ENCODE measurements around the gene LDLRAD4.

LDLRAD4 gene

DNA sequence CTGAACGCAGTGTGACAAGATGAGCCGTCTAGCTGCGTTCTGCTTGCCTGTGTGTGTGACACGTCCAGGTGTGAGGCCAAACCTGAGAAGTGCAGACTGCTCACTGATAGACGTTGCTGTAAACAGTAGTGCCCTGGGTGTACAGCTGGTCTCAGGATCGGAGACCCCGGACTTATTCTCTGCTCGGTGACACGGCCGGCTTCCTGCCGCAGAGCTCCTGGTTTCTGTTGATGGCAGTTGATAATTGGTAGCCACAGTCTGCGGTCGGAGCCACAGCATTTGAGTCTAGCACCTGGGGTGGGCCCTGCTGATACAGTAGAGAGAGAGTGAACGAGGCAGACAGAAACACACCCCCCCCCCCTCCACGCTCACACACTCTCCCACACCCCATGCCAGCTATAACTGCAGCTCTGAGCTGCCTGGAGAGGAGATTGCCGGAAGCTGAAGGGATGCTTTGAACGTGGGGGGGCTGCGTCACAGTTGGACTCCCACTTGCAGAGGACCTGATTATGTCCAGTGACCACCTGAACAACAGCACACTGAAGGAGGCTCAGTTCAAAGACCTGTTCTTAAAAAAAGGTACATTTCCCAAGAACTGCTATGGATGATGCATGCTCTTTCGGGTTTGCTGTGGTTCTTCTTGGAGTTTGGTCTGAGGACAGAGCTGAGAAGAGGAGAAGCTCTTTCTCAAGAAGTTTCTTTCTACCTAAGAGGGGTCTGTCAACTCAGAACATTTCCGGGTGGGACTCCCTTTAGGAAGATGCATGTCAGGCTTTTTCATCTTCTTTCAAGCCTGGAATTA lies 393.8 kb downstream of the LDLRAD4 start:
- H3K4me2 ChIP-seq (ENCODE audit: insufficient read depth, low read length) = peak overlapping the region; percentile 80
- peak; percentile 76 for ATAC-seq (ENCODE audit: insufficient read depth, low read depth)
- H3K27me3 ChIP-seq (ENCODE audit: insufficient read depth, low read length, poor library complexity) = no peaks in the 10 kb centered on the region
- TF ChIP-seq EZH2 (IDR thresholded peaks at IDR 0.05; ENCODE audit: borderline replicate concordance, low read depth, low read length, severe bottlenecking) = no peak
- TF ChIP-seq, protein P1, sequence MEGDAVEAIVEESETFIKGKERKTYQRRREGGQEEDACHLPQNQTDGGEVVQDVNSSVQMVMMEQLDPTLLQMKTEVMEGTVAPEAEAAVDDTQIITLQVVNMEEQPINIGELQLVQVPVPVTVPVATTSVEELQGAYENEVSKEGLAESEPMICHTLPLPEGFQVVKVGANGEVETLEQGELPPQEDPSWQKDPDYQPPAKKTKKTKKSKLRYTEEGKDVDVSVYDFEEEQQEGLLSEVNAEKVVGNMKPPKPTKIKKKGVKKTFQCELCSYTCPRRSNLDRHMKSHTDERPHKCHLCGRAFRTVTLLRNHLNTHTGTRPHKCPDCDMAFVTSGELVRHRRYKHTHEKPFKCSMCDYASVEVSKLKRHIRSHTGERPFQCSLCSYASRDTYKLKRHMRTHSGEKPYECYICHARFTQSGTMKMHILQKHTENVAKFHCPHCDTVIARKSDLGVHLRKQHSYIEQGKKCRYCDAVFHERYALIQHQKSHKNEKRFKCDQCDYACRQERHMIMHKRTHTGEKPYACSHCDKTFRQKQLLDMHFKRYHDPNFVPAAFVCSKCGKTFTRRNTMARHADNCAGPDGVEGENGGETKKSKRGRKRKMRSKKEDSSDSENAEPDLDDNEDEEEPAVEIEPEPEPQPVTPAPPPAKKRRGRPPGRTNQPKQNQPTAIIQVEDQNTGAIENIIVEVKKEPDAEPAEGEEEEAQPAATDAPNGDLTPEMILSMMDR (IDR thresholded peaks at IDR 0.05; ENCODE audit: borderline replicate concordance, extremely low read depth, low read length, poor library complexity, severe bottlenecking) = peak; percentile 3
- peak overlapping the region; percentile 76 for H3K9ac ChIP-seq (ENCODE audit: low read depth, low read length)
- DNase-seq = peak; percentile 98
- no peaks in the 10 kb centered on the region for H3K9me3 ChIP-seq (ENCODE audit: insufficient read depth, low read length, severe bottlenecking)
- H4K20me1 ChIP-seq (ENCODE audit: insufficient read depth, low read length) = peaks cover 33% of the 10 kb centered on the region
- H3K4me1 ChIP-seq (ENCODE audit: insufficient read depth, low read length) = peaks cover 93% of the 10 kb centered on the region
- H3K27ac ChIP-seq (ENCODE audit: low read length) = peak overlapping the region; percentile 98
- no peak overlapping the region for H2AFZ ChIP-seq (ENCODE audit: low read depth, low read length)
- H3K36me3 ChIP-seq (ENCODE audit: insufficient read depth, low read length) = peaks cover 32% of the 10 kb centered on the region
- H3K79me2 ChIP-seq (ENCODE audit: insufficient read depth, low read length) = peaks cover 72% of the 10 kb centered on the region
- peak overlapping the region; percentile 67 for H3K4me3 ChIP-seq (ENCODE audit: low read depth in 1 of 2, low read length in 2 of 2)

DNA sequence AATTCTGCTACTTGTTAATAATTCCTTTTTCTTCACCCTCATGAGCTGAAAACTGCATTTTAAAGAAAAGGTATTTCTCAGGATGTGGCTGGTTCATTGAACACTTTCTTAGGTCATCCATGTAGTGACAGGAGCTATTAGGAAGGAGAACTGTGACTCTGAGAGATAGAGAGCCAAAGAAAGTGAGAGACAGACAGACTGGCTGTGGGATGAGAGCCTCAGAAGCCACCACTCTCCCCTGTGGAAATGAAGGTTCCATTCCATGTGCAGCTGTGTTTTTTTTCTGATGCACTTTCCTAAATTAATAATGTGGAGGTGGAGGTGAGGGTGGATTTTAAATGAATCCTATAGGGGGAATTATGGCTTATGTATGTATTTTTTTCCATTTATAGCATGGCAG lies 394.5 kb downstream of the LDLRAD4 start:
- Histone ChIP-seq H3K9ac (ENCODE audit: low read depth, low read length) (peak overlapping the region; percentile 76), H3K27me3 (ENCODE audit: insufficient read depth, low read length, poor library complexity) (no peaks in the 10 kb centered on the region), H3K4me1 (ENCODE audit: insufficient read depth, low read length) (peaks cover 92% of the 10 kb centered on the region), H3K9me3 (ENCODE audit: insufficient read depth, low read length, severe bottlenecking) (no peaks in the 10 kb centered on the region), H3K27ac (ENCODE audit: low read length) (peak overlapping the region; percentile 98), H3K79me2 (ENCODE audit: insufficient read depth, low read length) (peaks cover 79% of the 10 kb centered on the region), H3K4me3 (ENCODE audit: low read depth in 1 of 2, low read length in 2 of 2) (peak overlapping the region; percentile 67), H4K20me1 (ENCODE audit: insufficient read depth, low read length) (peaks cover 38% of the 10 kb centered on the region), H3K36me3 (ENCODE audit: insufficient read depth, low read length) (peaks cover 38% of the 10 kb centered on the region), H3K4me2 (ENCODE audit: insufficient read depth, low read length) (peak overlapping the region; percentile 80), H2AFZ (ENCODE audit: low read depth, low read length) (no peak overlapping the region)
- no peak for ATAC-seq (ENCODE audit: insufficient read depth, low read depth)
- no peak for TF ChIP-seq EZH2 (IDR thresholded peaks at IDR 0.05; ENCODE audit: borderline replicate concordance, low read depth, low read length, severe bottlenecking)
- TF ChIP-seq, protein P1 (IDR thresholded peaks at IDR 0.05; ENCODE audit: borderline replicate concordance, extremely low read depth, low read length, poor library complexity, severe bottlenecking) = no peak
- DNase-seq = no peak

DNA sequence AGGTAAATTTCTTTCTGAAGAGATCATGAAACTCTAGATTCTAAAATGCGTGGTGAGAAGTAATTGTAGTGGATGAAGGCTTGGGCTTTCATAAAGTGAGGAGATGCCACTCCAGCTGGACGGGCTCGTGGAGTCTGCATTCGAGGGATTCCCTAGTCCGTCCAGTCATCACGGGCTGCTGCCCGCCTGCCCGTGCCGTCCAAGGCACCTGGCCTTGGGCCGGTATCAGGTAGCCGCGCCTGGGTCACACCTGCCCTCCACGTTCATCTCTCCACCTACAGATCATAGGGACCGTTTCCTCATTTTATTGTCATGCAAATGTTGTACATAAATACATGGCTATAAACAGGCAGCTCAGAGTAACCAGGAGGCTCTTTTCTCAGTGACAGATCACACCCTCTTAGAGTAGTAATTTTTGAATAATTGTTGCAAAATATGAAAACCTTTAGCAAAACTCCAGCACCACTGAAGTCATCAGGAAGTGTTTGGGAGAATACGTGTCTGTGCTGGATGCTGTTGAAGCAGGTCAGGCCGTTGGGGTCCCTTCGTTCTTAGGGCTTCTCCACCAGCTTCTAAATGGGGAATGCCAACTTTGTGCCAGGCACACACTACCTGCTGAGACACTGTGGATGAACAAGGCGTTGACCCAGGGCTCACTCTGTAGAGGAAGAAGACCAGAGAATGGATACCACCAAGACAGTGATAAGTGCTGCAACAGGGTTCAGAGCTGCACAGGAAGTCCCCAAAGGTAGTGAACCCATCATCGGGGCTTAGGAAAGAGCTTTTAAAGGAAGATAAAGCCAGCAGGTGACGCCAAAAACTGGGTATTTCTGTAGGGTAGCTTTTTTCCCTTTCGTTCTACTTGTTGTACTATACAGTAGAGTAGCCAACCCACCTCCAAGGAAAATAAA lies 395.3 kb downstream of the LDLRAD4 start:
- Histone ChIP-seq H2AFZ (ENCODE audit: low read depth, low read length) (no peak overlapping the region), H3K36me3 (ENCODE audit: insufficient read depth, low read length) (peaks cover 44% of the 10 kb centered on the region), H3K27ac (ENCODE audit: low read length) (peak overlapping the region; percentile 98), H3K4me2 (ENCODE audit: insufficient read depth, low read length) (peak overlapping the region; percentile 80), H4K20me1 (ENCODE audit: insufficient read depth, low read length) (peaks cover 45% of the 10 kb centered on the region), H3K4me1 (ENCODE audit: insufficient read depth, low read length) (peaks cover 91% of the 10 kb centered on the region), H3K79me2 (ENCODE audit: insufficient read depth, low read length) (peaks cover 81% of the 10 kb centered on the region), H3K4me3 (ENCODE audit: low read depth in 1 of 2, low read length in 2 of 2) (peak overlapping the region; percentile 67), H3K9ac (ENCODE audit: low read depth, low read length) (peak overlapping the region; percentile 76), H3K27me3 (ENCODE audit: insufficient read depth, low read length, poor library complexity) (no peaks in the 10 kb centered on the region), H3K9me3 (ENCODE audit: insufficient read depth, low read length, severe bottlenecking) (no peaks in the 10 kb centered on the region)
- ATAC-seq (ENCODE audit: insufficient read depth, low read depth) = no peak
- DNase-seq = peak; percentile 52
- TF ChIP-seq, protein P1 (IDR thresholded peaks at IDR 0.05; ENCODE audit: borderline replicate concordance, extremely low read depth, low read length, poor library complexity, severe bottlenecking) = peak; percentile 48
- TF ChIP-seq EZH2 (IDR thresholded peaks at IDR 0.05; ENCODE audit: borderline replicate concordance, low read depth, low read length, severe bottlenecking) = no peak

Measured in DND-41 (cell line).